ENCODE data around the gene TRAF7. TPM values are rescaled to one million over a fixed set of nuclear protein-coding genes. Genes with fewer than 3 reads are reported as not detected.

TRAF7 gene
- total RNA-seq, 1 experiment from 2014 or later, result 199 TPM

- no peak overlapping the region for H2AFZ ChIP-seq
- ChIA-PET CTCF (no interaction called here), POLR2A (ENCODE audit: unreplicated experiment) (no interaction called here)
- no peaks in the 10 kb centered on the region for H3K4me1 ChIP-seq (replicated peaks; ENCODE audit: insufficient read depth)
- H3K9me2 ChIP-seq (ENCODE audit: insufficient read depth), result no peaks in the 10 kb centered on the region
- no peak for DNase-seq
- H4K20me1 ChIP-seq (ENCODE audit: insufficient read depth), result no peaks in the 10 kb centered on the region
- H3K79me2 ChIP-seq (ENCODE audit: low read depth), result no peaks in the 10 kb centered on the region
- BruUV-seq (replicated peaks), result no TSS peak
- H3K36me3 ChIP-seq (ENCODE audit: low read depth), result no peaks in the 10 kb centered on the region
- intact Hi-C loops (cut with micrococcal nuclease; ENCODE audit: unreplicated experiment), result no loop called here
- no peaks in the 10 kb centered on the region for H3F3A ChIP-seq (ENCODE audit: insufficient read depth, low read depth)
- no peak for TF ChIP-seq EZH2 (IDR thresholded peaks at IDR 0.05; ENCODE audit: low read depth)
- no peak for TF ChIP-seq CTCF (conservative IDR thresholded peaks at IDR 0.05)
- H3K4me3 ChIP-seq, result no peak overlapping the region
- H3K27me3 ChIP-seq (ENCODE audit: insufficient read depth, low read depth), result no peaks in the 10 kb centered on the region
- no peak overlapping the region for H3K4me2 ChIP-seq
- H3K27ac ChIP-seq, result no peak overlapping the region
- H3K9me3 ChIP-seq (ENCODE audit: insufficient read depth, low read depth), result no peaks in the 10 kb centered on the region
These were observed 30.9 kb downstream of the TRAF7 start for GRCh38 chr16:2186505-2186904.

- H3K9me2 ChIP-seq (ENCODE audit: insufficient read depth), result no peaks in the 10 kb centered on the region
- H4K20me1 ChIP-seq (ENCODE audit: insufficient read depth), result no peaks in the 10 kb centered on the region
- no peak overlapping the region for H3K27ac ChIP-seq
- POLR2A ChIA-PET (ENCODE audit: unreplicated experiment), result no interaction called here
- no TSS peak for BruUV-seq (replicated peaks)
- no peaks in the 10 kb centered on the region for H3K79me2 ChIP-seq (ENCODE audit: low read depth)
- H3K4me3 ChIP-seq, result no peak overlapping the region
- CTCF ChIA-PET, result no interaction called here
- no peak overlapping the region for H2AFZ ChIP-seq
- no peaks in the 10 kb centered on the region for H3K4me1 ChIP-seq (replicated peaks; ENCODE audit: insufficient read depth)
- H3K4me2 ChIP-seq, result no peak overlapping the region
- DNase-seq, result no peak
- no peak for TF ChIP-seq CTCF (conservative IDR thresholded peaks at IDR 0.05)
- no peak for TF ChIP-seq EZH2 (IDR thresholded peaks at IDR 0.05; ENCODE audit: low read depth)
- H3K27me3 ChIP-seq (ENCODE audit: insufficient read depth, low read depth), result no peaks in the 10 kb centered on the region
- intact Hi-C loops (cut with micrococcal nuclease; ENCODE audit: unreplicated experiment), result no loop called here
- no peaks in the 10 kb centered on the region for H3K36me3 ChIP-seq (ENCODE audit: low read depth)
- H3K9me3 ChIP-seq (ENCODE audit: insufficient read depth, low read depth), result no peaks in the 10 kb centered on the region
- H3F3A ChIP-seq (ENCODE audit: insufficient read depth, low read depth), result no peaks in the 10 kb centered on the region
These were observed 31.6 kb downstream of the TRAF7 start for GRCh38 chr16:2187212-2187611.

DNA sequence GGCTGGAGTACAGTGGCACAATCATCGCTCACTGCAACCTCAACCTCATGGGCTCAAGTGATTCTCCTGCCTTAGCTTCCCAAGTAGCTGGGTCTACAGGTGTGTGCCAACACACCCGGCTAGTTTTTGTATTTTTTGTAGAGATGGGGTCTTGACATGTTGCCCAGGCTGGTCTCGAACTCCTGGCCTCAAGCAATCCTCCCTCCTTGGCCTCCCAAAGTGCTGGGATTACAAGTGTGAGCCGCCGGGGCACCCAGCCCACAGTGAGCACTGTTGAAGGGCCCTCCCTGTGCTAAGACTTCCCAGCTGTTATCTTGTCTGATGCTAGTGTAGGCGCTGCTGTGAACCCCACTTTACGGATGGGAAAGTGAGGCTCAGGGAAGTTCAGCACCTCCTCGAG lies 32.8 kb downstream of the TRAF7 start:
- no peak overlapping the region for H3K4me3 ChIP-seq
- H3K27ac ChIP-seq, result no peak overlapping the region
- H2AFZ ChIP-seq, result no peak overlapping the region
- no peaks in the 10 kb centered on the region for H4K20me1 ChIP-seq (ENCODE audit: insufficient read depth)
- H3K79me2 ChIP-seq (ENCODE audit: low read depth), result no peaks in the 10 kb centered on the region
- H3K9me2 ChIP-seq (ENCODE audit: insufficient read depth), result no peaks in the 10 kb centered on the region
- POLR2A ChIA-PET (ENCODE audit: unreplicated experiment), result no interaction called here
- no peaks in the 10 kb centered on the region for H3K4me1 ChIP-seq (replicated peaks; ENCODE audit: insufficient read depth)
- H3F3A ChIP-seq (ENCODE audit: insufficient read depth, low read depth), result no peaks in the 10 kb centered on the region
- BruUV-seq (replicated peaks), result no TSS peak
- TF ChIP-seq EZH2 (IDR thresholded peaks at IDR 0.05; ENCODE audit: low read depth) (no peak), CTCF (conservative IDR thresholded peaks at IDR 0.05) (no peak)
- H3K4me2 ChIP-seq, result no peak overlapping the region
- intact Hi-C loops (cut with micrococcal nuclease; ENCODE audit: unreplicated experiment), result no loop called here
- no peaks in the 10 kb centered on the region for H3K27me3 ChIP-seq (ENCODE audit: insufficient read depth, low read depth)
- DNase-seq, result no peak
- CTCF ChIA-PET, result interaction anchor here (0.7 kb wide), 1 partner anchor 40 kb away, joined by 17 read pairs; no protein-coding TSS in a partner anchor
- no peaks in the 10 kb centered on the region for H3K36me3 ChIP-seq (ENCODE audit: low read depth)
- no peaks in the 10 kb centered on the region for H3K9me3 ChIP-seq (ENCODE audit: insufficient read depth, low read depth)

Data from PC-9 (cell line).